NCI-H1417 (cell line): ENCODE measurements around the gene LLGL2.
"Not testable (repeated sequence)": the region's sequence is repeated elsewhere in the genome, so short reads cannot be mapped to it uniquely, and the experiment has no call there.

ENCODE experiments used
- DNase-seq, 3 experiments: peaks; one replicate each; lab custom pipeline; 2025; lab: John Stamatoyannopoulos, UW

Gene LLGL2

DNA sequence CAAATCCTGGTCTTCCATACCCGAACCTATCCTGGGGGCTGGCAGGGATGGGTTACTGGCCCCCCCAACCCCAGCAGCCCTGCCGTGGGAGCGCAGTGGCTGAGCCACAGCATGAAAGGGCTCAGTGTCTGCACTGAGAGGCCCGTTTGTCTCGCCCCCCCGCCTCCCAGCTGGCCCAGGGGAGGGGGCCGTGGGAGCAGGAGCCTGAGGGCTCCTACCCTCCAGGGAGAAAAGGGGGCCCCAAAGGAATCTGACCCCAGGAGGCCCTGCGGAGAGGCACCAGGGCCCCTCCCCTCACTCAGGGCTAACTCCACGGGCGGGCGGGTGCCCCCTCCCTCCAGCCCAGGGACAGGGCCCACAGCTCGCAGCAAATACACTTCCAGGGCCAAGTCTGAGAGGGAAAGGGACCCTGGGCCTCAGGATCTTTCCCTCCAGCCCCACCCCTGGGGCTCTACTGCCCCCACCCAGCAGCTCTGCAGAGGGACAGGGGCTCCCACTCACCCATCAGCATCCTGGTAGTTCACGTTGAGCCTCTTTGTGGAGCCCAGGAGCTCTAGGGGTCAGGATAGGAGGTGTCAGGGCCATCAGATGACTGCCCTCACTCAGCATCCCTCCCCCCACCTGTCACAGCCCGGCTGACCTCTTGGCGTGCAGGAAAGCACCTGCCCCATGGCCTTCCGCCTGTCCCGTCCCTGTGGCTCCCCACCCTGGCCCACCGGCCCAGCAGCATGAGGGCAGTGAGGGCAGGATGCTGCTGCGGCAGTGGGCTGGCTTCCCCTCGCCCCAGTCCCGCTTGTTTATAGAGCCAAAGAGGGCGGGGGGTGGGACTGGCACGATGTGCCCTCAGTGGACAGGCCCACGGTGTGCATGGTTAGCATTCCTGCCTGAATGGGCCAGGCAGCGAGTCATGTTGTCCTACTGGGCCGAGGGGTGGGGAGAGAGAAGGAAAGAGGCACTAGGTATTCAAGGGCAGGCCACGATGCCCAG lies 17.5 kb upstream of the LLGL2 start:
- DNase-seq = no peak

DNA sequence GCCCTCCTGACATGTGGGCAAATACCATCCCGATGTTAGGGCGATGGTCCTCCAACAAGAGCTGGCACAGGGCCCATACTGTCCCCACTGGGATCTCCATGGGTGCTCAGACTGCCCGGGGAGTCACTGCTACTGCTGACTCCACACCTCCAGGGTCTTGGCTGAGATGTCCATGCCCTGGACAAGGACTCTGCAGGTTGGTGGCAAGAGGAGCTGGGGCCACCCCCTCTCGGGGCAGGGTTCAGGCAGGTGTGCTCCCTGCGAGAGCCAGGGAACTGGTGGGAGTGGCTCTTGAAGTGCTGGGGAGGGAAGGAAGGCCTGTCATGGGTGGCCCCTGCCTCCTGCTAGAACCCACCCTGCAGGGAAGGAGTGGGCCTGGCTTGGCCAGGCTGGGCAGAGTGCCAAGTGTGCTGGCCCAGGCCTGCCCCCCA lies 16.6 kb upstream of the LLGL2 start:
- DNase-seq = no peak

GRCh38 chr17:75509528-75510258 lies 15.8 kb upstream of the LLGL2 start:
- DNase-seq = no peak

- no peak for DNase-seq
Measured at GRCh38 chr17:75511270-75511609, 14.3 kb upstream of the LLGL2 start.

DNA sequence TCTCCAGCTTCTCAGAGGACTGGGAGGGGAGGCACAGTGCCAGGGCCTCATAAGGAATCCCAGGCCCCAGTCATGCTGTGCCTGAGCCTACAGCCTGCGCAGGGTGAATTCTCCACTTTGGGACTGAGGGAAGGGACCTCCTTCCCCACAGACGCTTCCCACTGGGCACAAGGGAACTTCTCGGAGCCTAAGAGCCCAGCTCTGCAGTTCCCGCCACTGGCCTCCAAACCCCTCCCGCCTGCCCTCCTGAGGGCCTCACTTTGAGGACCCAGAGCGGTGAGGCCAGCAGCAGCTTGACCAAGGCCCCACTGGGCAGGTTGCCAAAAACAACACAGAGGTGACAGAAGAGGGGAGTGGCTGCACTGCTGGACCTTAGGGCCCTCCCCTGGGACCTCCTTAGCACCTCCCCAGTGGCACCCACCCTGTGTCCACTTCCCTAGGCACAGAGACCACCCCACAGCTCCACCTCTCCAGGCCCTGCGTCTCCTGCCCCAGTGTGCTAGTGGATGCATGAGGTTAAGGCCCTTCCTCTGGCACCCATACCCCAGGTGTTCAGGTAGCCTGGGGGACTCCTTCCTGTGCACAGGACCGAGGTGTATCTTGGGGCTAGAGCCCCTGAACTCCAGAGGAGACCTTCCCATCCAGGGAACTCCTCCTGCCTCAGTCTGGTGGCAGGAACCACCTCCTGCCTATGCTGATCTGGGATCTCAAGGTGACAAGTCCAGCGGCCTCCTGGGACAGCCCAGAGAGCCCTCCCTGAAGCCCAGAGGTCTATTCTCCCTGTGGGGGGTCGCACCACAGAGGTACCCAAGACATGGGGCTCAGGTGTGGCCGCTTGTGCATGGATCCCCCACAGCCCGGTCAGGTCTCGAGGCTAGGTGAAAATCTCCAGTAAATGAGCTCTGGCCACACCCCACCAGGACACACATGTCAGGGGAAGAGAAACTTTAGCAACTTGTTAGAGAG lies 13.6 kb upstream of the LLGL2 start:
- DNase-seq = peak in 1 of 3 experiments; percentile 38

DNA sequence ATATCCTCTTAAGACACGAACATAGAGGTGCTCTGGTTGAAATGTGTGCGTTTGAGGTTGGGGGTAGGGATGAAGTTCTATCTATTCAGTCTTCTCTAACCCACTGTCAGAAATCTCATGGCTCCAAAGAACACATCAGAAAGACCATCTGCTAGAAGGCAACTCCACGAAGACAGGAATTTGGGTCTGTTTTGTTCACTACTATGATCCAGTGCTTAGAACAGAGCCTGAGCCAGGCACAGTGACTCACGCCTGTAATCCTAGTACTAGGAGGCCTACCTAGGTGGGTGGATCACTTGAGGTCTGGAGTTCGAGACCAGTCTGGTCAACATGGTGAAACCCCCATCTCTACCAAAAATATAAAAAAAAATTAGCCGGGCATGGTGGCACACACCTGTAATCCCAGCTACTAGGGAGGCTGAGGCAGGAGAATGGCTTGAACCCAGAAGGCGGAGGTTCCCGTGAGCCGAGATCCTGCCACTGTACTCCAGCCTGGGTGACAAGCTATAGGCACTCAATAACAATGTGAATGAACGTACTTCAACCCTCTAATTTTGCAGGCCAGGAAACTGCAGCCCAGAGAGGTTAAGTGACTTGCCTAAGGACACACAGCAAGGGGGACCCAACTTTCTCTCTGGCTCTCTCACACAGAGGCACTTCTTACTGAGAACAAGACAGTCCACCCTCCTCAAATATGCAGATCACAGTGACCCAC lies 12.4 kb upstream of the LLGL2 start:
- DNase-seq = no peak

- no peak for DNase-seq
Measured at GRCh38 chr17:75513641-75514000, 11.9 kb upstream of the LLGL2 start.

DNA sequence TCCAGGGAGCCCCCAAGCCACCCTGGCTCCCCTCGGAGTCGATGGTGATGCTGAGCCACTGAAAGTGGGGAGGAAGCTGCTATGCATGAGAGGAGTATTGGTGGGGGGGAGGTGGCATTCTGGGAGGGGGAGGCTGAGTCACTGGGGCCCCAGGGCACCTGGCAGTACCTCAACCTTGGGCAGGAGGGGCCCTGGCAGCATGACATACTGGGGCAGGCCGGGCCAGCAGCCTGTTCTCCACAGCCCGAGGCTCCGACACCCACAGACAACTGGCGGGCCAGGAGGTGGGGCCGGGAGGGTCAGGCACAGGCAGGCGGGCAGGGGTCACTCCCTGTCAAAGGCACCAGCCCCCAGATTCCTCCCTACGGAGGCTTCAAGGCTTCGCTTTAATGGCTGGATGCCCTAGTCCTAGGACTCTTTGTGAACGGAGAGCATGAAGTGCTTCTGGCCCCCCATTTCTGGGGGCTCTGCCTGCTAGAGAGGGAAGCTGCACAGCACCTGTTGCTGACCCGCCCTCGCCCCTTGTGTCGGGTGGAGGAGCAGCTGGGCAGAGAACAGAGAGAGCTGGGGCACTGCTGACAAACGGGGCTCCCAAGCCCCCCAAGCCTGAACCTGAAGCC lies 11.1 kb upstream of the LLGL2 start:
- peak in 1 of 3 experiments; percentile 21 for DNase-seq

DNA sequence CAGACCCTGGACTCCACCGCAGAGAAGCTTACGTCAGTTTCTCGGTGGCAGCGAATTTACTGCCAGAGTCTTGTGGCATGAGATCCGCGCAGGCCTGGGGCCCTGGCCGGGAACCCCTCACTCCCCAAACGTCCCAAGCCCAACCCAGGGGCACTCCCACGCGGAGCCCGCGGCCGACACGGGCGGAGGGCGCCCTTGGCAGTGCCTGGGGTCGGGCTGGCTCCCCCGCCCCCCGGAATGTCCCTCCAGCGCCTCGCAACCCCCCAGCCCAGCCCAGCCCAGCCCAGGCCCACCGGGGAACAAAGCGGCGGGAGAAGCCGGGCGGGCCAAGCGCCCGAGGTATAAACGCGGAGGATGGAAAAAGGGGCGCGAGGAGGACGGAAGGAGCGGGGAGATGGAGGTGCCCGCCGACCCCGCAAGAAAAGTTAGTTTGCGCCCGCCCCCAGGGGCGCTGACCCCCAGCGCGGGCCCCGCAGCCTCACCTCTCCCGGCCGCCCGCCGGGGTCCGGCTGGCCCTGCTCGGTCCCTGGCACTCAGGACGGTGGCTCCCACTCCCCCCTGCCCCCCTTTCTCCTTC lies 10.5 kb upstream of the LLGL2 start:
- peak in 1 of 3 experiments; percentile 42 for DNase-seq

DNA sequence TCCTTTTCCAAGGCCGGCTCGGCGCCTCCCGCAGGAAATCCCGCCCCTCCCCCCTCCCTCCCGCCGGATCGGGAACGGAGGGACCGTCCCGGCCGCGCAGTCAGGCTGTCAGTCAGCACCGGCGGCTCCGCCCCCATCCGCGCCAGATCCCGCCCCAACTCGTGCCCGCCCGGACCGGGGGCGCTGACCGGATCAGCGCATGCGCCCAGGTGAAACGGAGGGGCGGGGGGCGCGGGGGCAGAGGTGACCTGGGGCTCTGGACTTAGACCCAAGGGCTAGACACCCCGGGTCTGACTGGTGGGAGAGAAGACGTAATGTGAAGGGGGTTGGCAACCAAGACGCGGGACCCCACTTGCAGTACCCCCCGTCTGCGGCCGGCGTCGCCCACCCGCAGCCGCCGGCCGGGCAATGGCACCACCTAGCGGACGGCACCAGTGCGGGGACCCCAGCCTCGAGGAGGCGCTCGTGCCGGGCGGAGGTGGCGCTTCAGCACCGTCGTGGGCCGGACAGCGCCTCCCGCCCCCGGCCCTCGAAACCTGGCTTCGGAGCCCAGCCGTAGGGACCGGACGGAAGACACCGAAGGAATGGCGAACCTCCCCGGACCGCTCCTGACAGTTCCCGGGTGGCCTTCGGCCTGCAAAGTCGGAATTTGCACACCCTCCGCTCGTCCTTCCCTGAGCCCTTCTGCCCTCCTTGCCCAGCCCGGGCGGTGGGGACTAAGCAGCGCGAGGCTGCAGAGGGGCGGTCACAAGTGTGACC lies 9.8 kb upstream of the LLGL2 start, which contains the start of gene CASKIN2:
TSS of gene CASKIN2 (minus strand) at position 42 of the 759 bp plus-strand sequence. CDS start 1,733 bp downstream, outside the sequence.
- DNase-seq = peak; percentile 89 to 96 (median 92)

GRCh38 chr17:75516255-75516618 lies 9.3 kb upstream of the LLGL2 start, which contains the start of gene TSEN54:
Gene TSEN54, plus strand, starts transcription at chr17:75516528. Its CDS starts 33 bp downstream, at chr17:75516561.
- DNase-seq = peak; percentile 86 to 91 (median 89)

DNA sequence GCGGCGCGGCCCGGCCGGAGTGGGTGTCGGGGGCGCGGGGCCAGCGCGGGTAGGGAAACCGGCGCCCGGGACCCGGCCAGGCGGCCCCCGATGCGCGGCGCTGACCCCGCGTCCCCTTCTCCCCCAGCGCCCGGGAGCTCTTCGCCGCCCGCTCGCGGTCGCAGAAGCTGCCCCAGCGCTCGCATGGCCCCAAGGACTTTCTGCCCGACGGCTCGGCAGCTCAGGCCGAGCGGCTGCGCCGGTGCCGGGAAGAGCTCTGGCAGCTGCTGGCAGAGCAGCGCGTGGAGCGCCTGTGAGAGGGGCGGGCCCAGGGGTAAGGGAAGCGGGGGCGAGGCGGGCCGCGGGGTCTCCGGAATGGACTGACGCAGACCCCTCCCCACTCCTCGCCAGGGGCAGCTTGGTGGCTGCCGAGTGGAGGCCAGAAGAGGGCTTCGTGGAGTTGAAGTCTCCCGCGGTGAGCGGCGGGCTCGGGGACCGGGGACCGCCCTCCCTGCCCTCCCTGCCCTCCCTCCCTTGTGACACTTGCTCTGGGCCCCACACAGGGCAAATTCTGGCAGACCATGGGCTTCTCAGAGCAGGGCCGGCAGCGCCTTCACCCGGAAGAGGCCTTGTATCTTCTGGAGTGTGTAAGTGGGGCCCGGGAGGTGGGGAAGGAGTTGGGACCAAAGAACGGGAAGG lies 8.7 kb upstream of the LLGL2 start:
- DNase-seq = peak in 2 of 3 experiments; percentile 73 to 75

DNA sequence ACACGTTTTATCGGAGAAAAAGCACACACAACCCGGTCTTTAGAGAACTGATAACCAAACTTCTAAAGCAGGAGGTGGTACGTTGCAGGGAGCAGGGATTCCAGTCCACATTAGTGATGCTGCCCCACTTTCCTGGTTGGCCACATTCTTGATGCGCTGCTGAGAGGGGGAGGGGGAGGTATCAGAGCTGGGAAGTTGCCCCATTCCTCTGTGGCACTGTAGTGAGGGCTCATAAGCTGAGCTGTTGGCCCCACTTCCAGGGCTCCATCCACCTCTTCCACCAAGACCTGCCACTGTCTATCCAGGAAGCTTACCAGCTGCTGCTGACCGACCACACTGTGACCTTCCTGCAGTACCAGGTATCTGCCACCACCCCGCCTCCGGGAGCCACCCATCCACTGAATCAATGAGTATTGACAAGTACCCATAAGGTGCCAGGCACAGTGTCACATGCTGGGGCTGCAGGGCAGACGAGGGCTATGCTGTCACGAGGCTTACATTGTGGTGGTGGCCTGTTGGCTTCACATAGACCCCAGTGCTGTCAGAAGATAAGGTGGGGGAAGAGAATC lies 8.1 kb upstream of the LLGL2 start:
- DNase-seq = peak in 1 of 3 experiments; percentile 36

GRCh38 chr17:75518201-75518600 lies 7.3 kb upstream of the LLGL2 start:
- no peak for DNase-seq

GRCh38 chr17:75518983-75519537 lies 6.4 kb upstream of the LLGL2 start:
- DNase-seq = no peak

DNA sequence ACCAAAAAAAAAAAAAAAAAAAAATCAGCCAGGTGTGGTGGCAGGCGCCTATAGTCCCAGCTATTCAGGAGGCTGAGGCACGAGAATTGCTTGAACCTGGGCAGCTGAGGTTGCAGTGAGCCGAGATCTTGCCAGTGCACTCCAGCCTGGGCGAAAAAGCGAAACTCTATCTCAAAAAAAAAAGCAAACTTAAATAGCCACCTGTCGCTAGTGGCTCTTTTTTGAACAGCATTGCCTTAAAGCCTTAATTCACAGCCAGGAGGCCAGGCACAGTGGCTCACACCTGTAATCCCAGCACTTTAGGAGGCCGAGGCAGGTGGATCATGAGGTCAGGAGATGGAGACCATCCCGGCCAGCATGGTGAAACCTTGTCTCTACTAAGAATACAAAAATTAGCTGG lies 5.1 kb upstream of the LLGL2 start:
- not testable (repeated sequence) for DNase-seq

GRCh38 chr17:75521290-75521689 lies 4.2 kb upstream of the LLGL2 start:
- no peak for DNase-seq
